GM18861 (cell line): Measurements from ENCODE around the gene C14orf180.

Experiments used
- ATAC-seq: cut with Tn5 transposase; IDR thresholded peaks from one replicate; pipeline ENCODE4 v1.9.1; 2021; ENCODE audit not compliant: unreplicated experiment

C14orf180 gene

GRCh38 chr14:104560586-104560945 is 19.0 kb upstream of the C14orf180 start:
- no peak for ATAC-seq

GRCh38 chr14:104561124-104561557 is 18.4 kb upstream of the C14orf180 start:
- ATAC-seq = no peak

- ATAC-seq = no peak
Observed at GRCh38 chr14:104561632-104562495, 17.7 kb upstream of the C14orf180 start.

- ATAC-seq = no peak
Observed at GRCh38 chr14:104562606-104563005, 17.0 kb upstream of the C14orf180 start.

- no peak for ATAC-seq
Observed at GRCh38 chr14:104563191-104563741, 16.3 kb upstream of the C14orf180 start.

GRCh38 chr14:104563742-104564615 is 15.6 kb upstream of the C14orf180 start:
- ATAC-seq = no peak

GRCh38 chr14:104564744-104565679 is 14.6 kb upstream of the C14orf180 start:
- ATAC-seq = no peak

GRCh38 chr14:104567141-104567956 is 12.2 kb upstream of the C14orf180 start:
- ATAC-seq = no peak

GRCh38 chr14:104567957-104568225 is 11.7 kb upstream of the C14orf180 start:
- ATAC-seq = no peak

- no peak for ATAC-seq
Observed at GRCh38 chr14:104568620-104569019, 10.9 kb upstream of the C14orf180 start.

- no peak for ATAC-seq
Observed at GRCh38 chr14:104569435-104569834, 10.1 kb upstream of the C14orf180 start.

- no peak for ATAC-seq
Observed at GRCh38 chr14:104571246-104571645, 8.3 kb upstream of the C14orf180 start.

GRCh38 chr14:104572024-104572626 is 7.4 kb upstream of the C14orf180 start:
- no peak for ATAC-seq

- no peak for ATAC-seq
Observed at GRCh38 chr14:104572668-104573067, 6.9 kb upstream of the C14orf180 start.

GRCh38 chr14:104573930-104574329 is 5.6 kb upstream of the C14orf180 start:
- ATAC-seq = no peak

GRCh38 chr14:104574536-104574935 is 5.0 kb upstream of the C14orf180 start:
- ATAC-seq = no peak

- ATAC-seq = no peak
Observed at GRCh38 chr14:104574978-104575583, 4.5 kb upstream of the C14orf180 start.

- ATAC-seq = no peak
Observed at GRCh38 chr14:104576232-104576969, 3.2 kb upstream of the C14orf180 start.
